ENCODE data around the gene SAA2.
"Not testable (repeated sequence)": the region's sequence is repeated elsewhere in the genome, so short reads cannot be mapped to it uniquely, and the experiment has no call there.

The SAA2 gene

DNA sequence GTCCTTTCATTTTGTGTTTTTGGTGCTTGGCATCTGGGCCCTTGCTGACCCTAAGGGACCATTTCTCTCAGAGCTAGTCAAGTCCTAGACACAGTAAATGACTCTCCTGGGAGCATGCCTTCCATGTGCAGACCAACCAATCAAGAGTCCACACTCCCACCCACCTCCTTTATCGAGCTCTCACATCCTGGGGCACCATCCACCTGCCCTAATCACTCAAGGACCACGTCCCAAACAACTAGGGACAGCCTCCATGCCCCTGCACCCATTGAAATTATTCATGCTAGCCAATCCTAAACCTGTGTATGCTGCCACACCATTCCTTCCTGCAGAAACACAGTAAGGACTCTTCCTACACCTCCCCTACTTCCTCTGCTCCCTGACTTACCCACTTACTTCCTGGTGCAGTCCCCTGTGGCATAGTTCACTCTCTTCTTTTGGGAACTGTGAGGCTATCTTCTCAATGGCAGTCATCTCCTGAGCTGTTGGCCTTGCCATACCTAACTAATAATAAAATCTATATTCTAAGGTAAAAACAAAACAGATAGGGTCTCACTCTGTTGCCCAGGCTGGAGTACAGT is 6.4 kb upstream of the SAA2 start:
- Histone ChIP-seq H2AFZ (ENCODE audit: low read depth) (no peak overlapping the region), H3K79me2 (ENCODE audit: insufficient read depth, low read depth) (no peaks in the 10 kb centered on the region), H4K20me1 (ENCODE audit: insufficient read depth) (no peaks in the 10 kb centered on the region), H3K9ac (no peak overlapping the region), H3K36me3 (ENCODE audit: insufficient read depth) (no peaks in the 10 kb centered on the region), H3K27ac (no peak overlapping the region), H3K27me3 (ENCODE audit: insufficient read depth, low read depth) (no peaks in the 10 kb centered on the region), H3K4me3 (IDR thresholded peaks at IDR 0.05; ENCODE audit: insufficient read depth, low read depth, low read length) (no peak overlapping the region), H3K4me1 (ENCODE audit: low read depth, poor library complexity, severe bottlenecking) (peaks cover 17% of the 10 kb centered on the region), H3K4me2 (no peak overlapping the region)
- TF ChIP-seq, protein P1, sequence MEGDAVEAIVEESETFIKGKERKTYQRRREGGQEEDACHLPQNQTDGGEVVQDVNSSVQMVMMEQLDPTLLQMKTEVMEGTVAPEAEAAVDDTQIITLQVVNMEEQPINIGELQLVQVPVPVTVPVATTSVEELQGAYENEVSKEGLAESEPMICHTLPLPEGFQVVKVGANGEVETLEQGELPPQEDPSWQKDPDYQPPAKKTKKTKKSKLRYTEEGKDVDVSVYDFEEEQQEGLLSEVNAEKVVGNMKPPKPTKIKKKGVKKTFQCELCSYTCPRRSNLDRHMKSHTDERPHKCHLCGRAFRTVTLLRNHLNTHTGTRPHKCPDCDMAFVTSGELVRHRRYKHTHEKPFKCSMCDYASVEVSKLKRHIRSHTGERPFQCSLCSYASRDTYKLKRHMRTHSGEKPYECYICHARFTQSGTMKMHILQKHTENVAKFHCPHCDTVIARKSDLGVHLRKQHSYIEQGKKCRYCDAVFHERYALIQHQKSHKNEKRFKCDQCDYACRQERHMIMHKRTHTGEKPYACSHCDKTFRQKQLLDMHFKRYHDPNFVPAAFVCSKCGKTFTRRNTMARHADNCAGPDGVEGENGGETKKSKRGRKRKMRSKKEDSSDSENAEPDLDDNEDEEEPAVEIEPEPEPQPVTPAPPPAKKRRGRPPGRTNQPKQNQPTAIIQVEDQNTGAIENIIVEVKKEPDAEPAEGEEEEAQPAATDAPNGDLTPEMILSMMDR (conservative IDR thresholded peaks at IDR 0.05; ENCODE audit: low read depth, low read length) = no peak

DNA sequence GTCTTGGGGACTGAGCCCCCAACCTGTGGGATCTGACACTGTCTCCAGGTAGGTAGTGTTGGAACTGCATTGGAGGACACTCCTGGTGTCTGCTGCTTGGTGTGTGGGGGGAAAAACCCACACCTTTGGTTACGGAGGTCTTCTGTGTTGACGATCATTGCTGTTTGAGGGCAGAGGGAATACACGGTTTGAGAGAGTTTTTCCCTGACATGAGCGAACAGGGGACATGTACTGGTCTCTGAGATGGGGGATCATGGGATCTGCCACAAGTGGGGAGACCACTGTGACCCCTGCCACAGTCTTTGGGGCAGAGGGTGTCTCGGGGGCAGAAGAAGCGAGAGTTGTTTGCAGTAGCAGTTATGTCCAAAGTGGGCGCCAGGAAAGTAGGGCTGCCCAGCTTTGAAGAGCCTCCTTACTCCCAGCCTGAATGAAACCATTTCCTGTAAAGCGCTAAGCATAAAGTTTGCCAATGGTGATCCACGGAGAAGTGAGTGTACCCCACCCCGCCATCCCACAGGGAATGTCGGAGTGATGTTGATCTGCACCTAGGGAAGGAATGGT is 5.4 kb upstream of the SAA2 start:
- no peak overlapping the region for H2AFZ ChIP-seq (ENCODE audit: low read depth)
- no peaks in the 10 kb centered on the region for H3K79me2 ChIP-seq (ENCODE audit: insufficient read depth, low read depth)
- TF ChIP-seq, protein P1 (conservative IDR thresholded peaks at IDR 0.05; ENCODE audit: low read depth, low read length) = no peak

DNA sequence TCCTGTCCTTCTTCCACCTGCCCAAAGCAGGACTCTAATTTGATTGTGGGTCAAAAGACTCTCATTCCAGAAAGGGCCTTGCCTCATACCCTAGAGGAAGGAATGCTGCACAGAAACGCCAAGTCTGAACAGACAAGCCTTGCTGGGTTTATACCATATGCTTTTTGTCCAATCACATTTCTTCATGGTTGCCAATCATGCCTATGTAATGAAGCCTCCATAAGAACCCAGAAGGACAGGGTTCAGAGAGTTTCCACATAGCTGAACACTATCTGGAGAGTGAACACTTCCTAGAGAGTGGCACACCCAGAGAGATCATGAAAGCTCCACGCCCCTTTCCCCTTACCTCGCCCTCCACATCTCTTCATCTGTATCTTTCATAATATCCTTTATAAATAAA is 4.8 kb upstream of the SAA2 start:
- Histone ChIP-seq H3K79me2 (ENCODE audit: insufficient read depth, low read depth) (no peaks in the 10 kb centered on the region), H3K4me3 (IDR thresholded peaks at IDR 0.05; ENCODE audit: insufficient read depth, low read depth, low read length) (no peak overlapping the region), H3K4me1 (ENCODE audit: low read depth, poor library complexity, severe bottlenecking) (peaks cover 25% of the 10 kb centered on the region), H3K36me3 (ENCODE audit: insufficient read depth) (no peaks in the 10 kb centered on the region), H4K20me1 (ENCODE audit: insufficient read depth) (no peaks in the 10 kb centered on the region), H3K4me2 (no peak overlapping the region), H2AFZ (ENCODE audit: low read depth) (no peak overlapping the region), H3K27me3 (ENCODE audit: insufficient read depth, low read depth) (no peaks in the 10 kb centered on the region), H3K27ac (no peak overlapping the region), H3K9ac (no peak overlapping the region)
- TF ChIP-seq, protein P1 (conservative IDR thresholded peaks at IDR 0.05; ENCODE audit: low read depth, low read length) = no peak

More for the DNA sequence above, 5.4 kb upstream of the SAA2 start:
- Histone ChIP-seq H3K27ac (no peak overlapping the region), H3K4me1 (ENCODE audit: low read depth, poor library complexity, severe bottlenecking) (peaks cover 22% of the 10 kb centered on the region), H3K36me3 (ENCODE audit: insufficient read depth) (no peaks in the 10 kb centered on the region), H3K4me2 (no peak overlapping the region), H3K27me3 (ENCODE audit: insufficient read depth, low read depth) (no peaks in the 10 kb centered on the region), H3K9ac (no peak overlapping the region), H3K4me3 (IDR thresholded peaks at IDR 0.05; ENCODE audit: insufficient read depth, low read depth, low read length) (no peak overlapping the region), H4K20me1 (ENCODE audit: insufficient read depth) (no peaks in the 10 kb centered on the region)

DNA sequence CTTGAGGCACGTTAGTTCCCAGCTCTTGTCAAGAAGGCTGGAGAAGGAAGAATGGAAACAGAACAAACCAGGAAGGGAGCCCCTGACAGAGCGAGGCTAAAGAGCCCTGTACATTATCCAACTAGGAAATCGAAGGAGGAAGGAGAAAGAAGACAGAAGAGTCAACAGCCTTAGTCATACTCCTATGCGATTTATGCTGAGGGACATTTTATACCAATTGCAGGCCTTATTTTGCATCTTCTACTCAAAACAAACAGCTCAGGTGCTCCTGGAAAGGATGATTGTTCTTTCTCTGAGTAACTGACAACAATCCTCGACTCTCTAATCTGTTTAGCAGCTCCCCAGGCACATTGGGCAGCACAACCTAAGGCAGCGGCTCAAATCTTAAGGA is 1.3 kb downstream of the SAA2 start:
- peak overlapping the region; percentile 38; the same call in 1 of the 2 replicates for H3K9ac ChIP-seq
- peaks cover 43% of the 10 kb centered on the region for H3K4me1 ChIP-seq (ENCODE audit: low read depth, poor library complexity, severe bottlenecking)
- not testable (repeated sequence) for H3K27me3 ChIP-seq (ENCODE audit: insufficient read depth, low read depth); H3K36me3 ChIP-seq (ENCODE audit: insufficient read depth); H3K4me3 ChIP-seq (IDR thresholded peaks at IDR 0.05; ENCODE audit: insufficient read depth, low read depth, low read length); H4K20me1 ChIP-seq (ENCODE audit: insufficient read depth); H3K79me2 ChIP-seq (ENCODE audit: insufficient read depth, low read depth)
- peak overlapping the region; percentile 64; the same call in 1 of the 2 replicates for H2AFZ ChIP-seq (ENCODE audit: low read depth)
- peak overlapping the region; percentile 64; the same call in 1 of the 2 replicates for H3K27ac ChIP-seq
- H3K4me2 ChIP-seq = peak overlapping the region; percentile 87

DNA sequence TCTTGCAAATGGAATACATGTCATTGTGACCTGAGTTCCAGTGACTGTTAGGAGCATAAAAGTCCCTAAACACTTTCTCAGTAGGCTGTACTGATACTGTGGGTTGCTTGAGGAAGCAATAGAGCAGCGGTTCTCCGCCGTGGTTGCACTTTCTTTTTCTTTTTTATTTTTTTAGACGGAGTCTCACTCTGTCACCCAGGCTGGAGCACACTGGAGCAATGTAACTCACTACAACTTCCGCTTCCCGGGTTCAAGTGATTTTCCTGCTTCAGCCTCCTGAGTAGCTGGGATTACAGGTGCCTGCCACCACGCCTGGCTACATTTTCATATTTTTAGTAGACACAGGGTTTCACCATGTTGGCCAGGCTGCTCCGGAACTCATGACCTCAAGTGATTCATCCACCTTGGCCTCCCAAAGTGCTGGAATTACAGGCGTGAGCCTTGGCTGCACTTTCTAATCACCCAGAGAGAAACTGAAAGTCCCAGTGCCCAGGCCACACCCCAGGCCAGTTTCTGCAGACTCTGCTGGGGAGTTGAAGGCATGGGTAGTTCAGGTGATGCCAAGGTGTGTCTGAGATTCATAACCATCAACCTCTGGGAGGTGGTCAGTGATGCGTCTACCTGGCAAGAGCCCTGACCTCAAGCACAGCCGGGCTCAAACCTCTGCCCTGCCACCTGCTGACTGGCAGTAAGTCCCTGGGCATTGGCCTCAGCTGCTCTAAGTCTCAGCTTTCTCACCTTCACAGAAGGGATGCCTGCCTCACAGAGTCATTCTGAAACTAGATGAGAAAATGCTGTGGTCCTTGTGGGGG is 1.9 kb downstream of the SAA2 start:
- H3K27me3 ChIP-seq (ENCODE audit: insufficient read depth, low read depth); H3K4me3 ChIP-seq (IDR thresholded peaks at IDR 0.05; ENCODE audit: insufficient read depth, low read depth, low read length); H3K79me2 ChIP-seq (ENCODE audit: insufficient read depth, low read depth); H3K36me3 ChIP-seq (ENCODE audit: insufficient read depth); H4K20me1 ChIP-seq (ENCODE audit: insufficient read depth): not testable (repeated sequence)
- Histone ChIP-seq H3K9ac (peak overlapping the region; percentile 38; the same call in 1 of the 2 replicates), H3K4me2 (peak overlapping the region; percentile 87), H3K27ac (peak overlapping the region; percentile 64), H2AFZ (ENCODE audit: low read depth) (peak overlapping the region; percentile 64; the same call in 1 of the 2 replicates), H3K4me1 (ENCODE audit: low read depth, poor library complexity, severe bottlenecking) (peaks cover 43% of the 10 kb centered on the region)

All from KMS-11 (cell line).